Astrocyte (in vitro differentiated cells and primary cell): ENCODE results near the gene LVRN.

ENCODE experiments used
- CTCF ChIP-seq: IDR thresholded peaks from 2 replicates; pipeline ENCODE4 v1.5.1; 2011; ENCODE audit warnings: low read depth, mild to moderate bottlenecking, inconsistent platforms, low read length, moderate library complexity; ENCODE audit not compliant: insufficient read depth
- EZH2 ChIP-seq: IDR thresholded peaks from 2 replicates; pipeline ENCODE4 v1.6.1; 2012; ENCODE audit warnings: mild to moderate bottlenecking, low read length, inconsistent platforms; ENCODE audit not compliant: insufficient read depth

GRCh38 chr5:115979201-115980041 is 17.1 kb downstream of the LVRN start:
- TF ChIP-seq EZH2, result no peak
- no peak for TF ChIP-seq CTCF
